HG02588 (cell line): ENCODE measurements around the gene DUS1L.

Experiments
- ATAC-seq: cut with Tn5 transposase; IDR thresholded peaks from one replicate; pipeline ENCODE4 v1.9.1; 2021; ENCODE audit warnings: mild to moderate bottlenecking, moderate library complexity; ENCODE audit not compliant: unreplicated experiment

DUS1L gene

GRCh38 chr17:82088838-82089722 is 23.5 kb upstream of the DUS1L start:
- no peak for ATAC-seq

GRCh38 chr17:82087961-82088837 is 22.6 kb upstream of the DUS1L start:
- ATAC-seq: no peak

DNA sequence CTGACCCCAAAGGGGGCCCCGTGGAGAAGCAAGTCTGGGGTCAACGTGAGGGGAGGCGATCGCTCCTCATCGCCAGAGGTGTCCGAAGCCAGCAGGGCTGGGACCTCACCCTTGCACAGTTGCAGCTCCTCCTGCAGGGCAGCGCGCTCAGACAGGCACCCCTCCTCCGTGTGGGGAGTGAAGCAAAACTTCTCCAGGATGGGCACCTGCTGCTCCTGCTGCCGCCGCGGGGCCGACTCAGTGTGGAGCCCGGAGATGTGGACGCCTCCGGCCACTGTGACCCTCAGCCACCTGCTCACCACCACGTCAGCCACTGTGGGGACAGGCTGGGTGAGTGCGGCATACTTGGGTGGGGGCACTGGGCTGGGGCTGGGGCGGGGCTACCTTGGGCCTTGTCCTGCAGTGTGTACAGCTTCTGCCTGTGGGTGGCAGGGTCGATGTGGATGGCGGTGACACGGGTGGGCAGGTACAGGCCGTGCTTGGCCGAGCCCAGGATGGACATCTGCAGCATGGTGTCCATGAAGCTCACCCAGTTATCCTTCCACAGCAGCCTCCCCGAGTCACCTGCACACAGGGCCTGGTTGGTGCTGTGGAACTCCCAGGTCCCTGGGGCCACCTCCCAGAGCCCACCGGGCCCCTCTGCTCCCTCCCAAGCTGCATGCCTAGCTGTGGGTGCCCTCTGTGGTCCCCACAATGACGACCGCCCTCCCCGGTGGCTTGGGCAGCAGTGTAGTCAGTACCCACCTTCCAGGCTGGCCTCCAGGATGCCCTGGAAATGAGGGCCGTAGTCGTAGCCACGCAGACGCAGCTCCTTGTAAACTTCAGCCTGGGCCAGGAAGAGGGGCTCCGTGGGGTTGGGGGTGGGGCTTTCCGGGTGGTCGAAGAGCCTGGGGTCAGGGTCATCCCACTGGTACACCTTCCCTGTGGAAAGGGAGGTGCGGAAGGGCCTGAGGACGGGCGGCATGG is 21.6 kb upstream of the DUS1L start:
- ATAC-seq: no peak

GRCh38 chr17:82085931-82086764 is 20.5 kb upstream of the DUS1L start:
- no peak for ATAC-seq

GRCh38 chr17:82085031-82085861 is 19.6 kb upstream of the DUS1L start:
- no peak for ATAC-seq

- ATAC-seq: no peak
These were observed 18.9 kb upstream of the DUS1L start for GRCh38 chr17:82084373-82085030.

DNA sequence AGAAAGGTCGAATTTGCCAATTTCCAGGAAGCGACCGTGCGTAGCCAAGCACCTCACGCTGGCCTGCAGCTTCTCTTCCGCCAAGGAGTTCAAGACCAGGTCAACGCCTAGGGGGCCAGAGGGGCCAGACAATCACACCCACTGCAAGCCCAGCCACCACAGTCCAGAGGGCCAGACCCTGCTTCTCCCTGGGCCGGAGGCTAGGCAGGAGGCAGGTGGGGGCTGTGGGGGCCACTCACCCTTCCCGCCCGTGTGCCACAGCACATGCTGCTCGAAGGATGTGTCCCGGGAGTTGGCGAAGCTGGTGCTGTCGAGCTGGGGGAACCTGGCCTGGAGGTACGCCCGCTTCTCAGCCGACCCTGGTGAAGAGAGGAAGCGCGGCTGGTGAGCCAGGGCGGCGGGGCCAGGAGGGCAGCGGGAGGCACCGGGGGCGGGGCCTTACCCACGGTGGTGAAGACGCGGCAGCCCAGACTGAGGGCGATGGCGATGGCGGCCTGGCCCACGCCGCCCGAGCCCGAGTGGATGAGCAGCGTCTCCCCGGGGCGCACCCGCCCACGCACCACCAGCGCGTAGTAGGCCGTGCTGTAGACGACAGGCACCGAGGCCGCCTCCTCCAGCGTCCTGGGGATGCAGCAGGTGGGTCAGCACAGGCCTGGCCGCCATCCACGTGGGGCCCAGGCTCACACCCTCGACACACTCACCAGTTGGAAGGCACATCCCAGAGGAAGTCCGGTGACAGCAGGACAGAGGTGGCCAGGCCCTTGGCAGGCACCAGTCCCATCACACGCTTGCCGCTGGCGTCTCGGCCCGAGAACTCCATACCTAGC is 18.1 kb upstream of the DUS1L start:
- ATAC-seq: no peak

DNA sequence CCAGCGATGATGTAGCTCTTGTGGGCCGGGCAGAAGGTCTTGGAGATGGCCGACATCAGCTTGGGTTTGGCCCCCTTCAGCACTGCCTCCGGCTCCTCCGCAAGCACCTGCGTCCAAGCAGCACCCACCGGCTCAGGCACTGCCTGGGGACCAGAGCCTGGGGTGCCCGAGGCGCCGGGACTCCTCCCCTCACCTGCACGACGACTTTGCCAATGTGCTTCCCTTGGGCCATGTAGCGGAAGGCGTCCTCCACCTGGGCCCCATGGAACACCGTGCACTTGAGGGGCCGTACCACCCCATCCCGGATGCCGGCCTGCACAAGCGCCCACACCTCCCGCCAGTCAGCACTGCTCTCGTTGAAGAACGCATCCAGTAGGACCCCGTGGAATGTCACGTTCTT is 17.4 kb upstream of the DUS1L start:
- ATAC-seq: no peak

- no peak for ATAC-seq
These were observed 16.9 kb upstream of the DUS1L start for GRCh38 chr17:82082456-82082855.

GRCh38 chr17:82081966-82082365 is 16.4 kb upstream of the DUS1L start:
- no peak for ATAC-seq

DNA sequence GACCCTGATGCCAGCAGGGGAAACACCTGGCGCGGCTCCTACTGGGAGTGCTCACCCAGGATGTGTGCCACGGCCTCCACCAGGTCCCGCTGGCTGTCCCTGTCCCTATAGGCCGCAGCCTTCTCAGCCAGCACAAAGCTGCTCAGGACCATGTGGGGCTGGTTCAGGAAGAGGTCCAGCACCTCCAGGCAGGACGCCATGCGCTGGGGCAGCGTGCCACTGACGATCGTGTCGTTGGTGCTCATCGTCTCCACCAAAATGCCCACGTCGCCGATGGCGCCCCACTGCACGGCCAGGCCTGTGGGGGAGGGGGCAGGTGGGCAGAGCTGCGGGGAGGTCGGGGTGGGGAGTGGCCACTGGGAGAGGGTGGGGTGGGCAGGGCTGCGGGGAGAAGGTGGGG is 15.9 kb upstream of the DUS1L start:
- no peak for ATAC-seq

GRCh38 chr17:82080789-82081464 is 15.3 kb upstream of the DUS1L start:
- ATAC-seq: no peak

GRCh38 chr17:82080048-82080788 is 14.6 kb upstream of the DUS1L start:
- ATAC-seq: no peak

- ATAC-seq: no peak
These were observed 13.5 kb upstream of the DUS1L start for GRCh38 chr17:82079001-82079677.

DNA sequence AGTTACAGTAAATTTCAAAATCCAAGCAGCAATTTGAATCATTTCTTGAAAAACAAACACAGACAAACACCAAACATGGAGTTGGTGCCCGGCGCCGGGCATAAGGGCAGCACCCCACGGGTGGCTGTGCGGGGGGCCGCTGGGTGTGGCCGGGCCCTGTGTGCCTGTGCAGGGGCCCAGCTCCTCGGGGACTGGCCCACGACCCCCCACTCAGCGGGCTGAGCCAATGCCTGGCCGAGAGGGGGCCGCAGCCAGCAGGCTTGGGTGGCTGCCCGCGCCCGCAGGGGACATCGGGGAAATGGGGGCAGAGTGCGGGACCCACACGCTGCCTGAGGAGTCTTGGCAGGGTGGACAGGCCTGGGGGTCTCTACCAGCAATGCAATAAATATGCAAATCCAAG is 12.8 kb upstream of the DUS1L start:
- no peak for ATAC-seq
